ENCODE measurements around the gene SLC5A1.

- no peak for TF ChIP-seq CTCF (IDR thresholded peaks at IDR 0.05; ENCODE audit: insufficient read depth, low read length, poor library complexity, severe bottlenecking)
- no peak for TF ChIP-seq EZH2phosphoT487 (conservative IDR thresholded peaks at IDR 0.05; ENCODE audit: low read length)
Observed at GRCh38 chr22:32097018-32097417, 54.0 kb downstream of the SLC5A1 start.

Data from SU-DHL-6 (cell line).